Upper lobe of right lung (tissue), 1 donor: Measurements from ENCODE around the gene NDRG2. TPM values are rescaled to one million over a fixed set of nuclear protein-coding genes. Genes with fewer than 3 reads are reported as not detected.

Experiments
- ATAC-seq: fragments of 200-7000 bp; cut with Tn5 transposase; one replicate; pipeline ENCODE4 v1.9.1; 2020; ENCODE audit warnings: mild to moderate bottlenecking, moderate library complexity
- DNase-seq: peaks from one replicate; pipeline ENCODE4 v3.0.0-alpha.2; 2020
- H3K27ac ChIP-seq: fragments of 200-600 bp; one replicate; pipeline ENCODE4 v1.8.0; 2022
- H3K27me3 ChIP-seq: fragments of 200-600 bp; one replicate; pipeline ENCODE4 v1.8.0; 2022; ENCODE audit warnings: mild to moderate bottlenecking
- H3K36me3 ChIP-seq: fragments of 200-600 bp; one replicate; pipeline ENCODE4 v1.8.0; 2022
- H3K4me1 ChIP-seq: fragments of 200-600 bp; one replicate; pipeline ENCODE4 v1.8.0; 2022
- H3K4me3 ChIP-seq: fragments of 200-600 bp; one replicate; pipeline ENCODE4 v1.8.0; 2022; ENCODE audit warnings: mild to moderate bottlenecking
- H3K9me3 ChIP-seq: fragments of 200-600 bp; one replicate; pipeline ENCODE4 v1.8.0; 2022
- CTCF ChIP-seq: fragments of 200-600 bp; IDR thresholded peaks from one replicate; pipeline ENCODE4 v1.8.0; 2022; ENCODE audit warnings: antibody characterized with exemption
- intact Hi-C: fragments of 100-400 bp; cut with DNase I; formaldehyde crosslinking; loops from one replicate; pipeline ENCODE4 v1.11.0; 2022
- total RNA-seq: library from RNA; stranded (reverse); fragmentation: NEBNext Ultra II Directional; extraction: Animal tissue kit (Norgen Biotek cat#: 25700); gene quantifications from one replicate; pipeline ENCODE4 v1.2.1, GENCODE V29; 2021
- donor health status: DM: no; HTN: yes; CAD: no; lungs with severe emphysema.

Gene NDRG2
- total RNA-seq, 1 donor from 2014 or later, result 127 TPM

GRCh38 chr14:21057803-21058675 lies 33.2 kb upstream of the NDRG2 start, which contains the start of gene RNASE8:
Gene RNASE8, plus strand, starts transcription at chr14:21057822. Its CDS starts 71 bp downstream, at chr14:21057893.
- Histone ChIP-seq H3K27ac (no peak within 1 kb of the TSS), H3K4me1 (no peaks in the 10 kb centered on the region), H3K36me3 (no peaks in the 10 kb centered on the region), H3K27me3 (no peaks in the 10 kb centered on the region), H3K4me3 (no peak within 1 kb of the TSS), H3K9me3 (no peaks in the 10 kb centered on the region)
- no peak for DNase-seq
- intact Hi-C loops, result no loop called here
- no peak for TF ChIP-seq CTCF
- peak; percentile 15 for ATAC-seq

GRCh38 chr14:21056520-21057163 lies 31.8 kb upstream of the NDRG2 start:
- Histone ChIP-seq H3K27ac (no peak overlapping the region), H3K9me3 (no peaks in the 10 kb centered on the region), H3K36me3 (no peaks in the 10 kb centered on the region), H3K4me3 (no peak overlapping the region), H3K4me1 (no peaks in the 10 kb centered on the region), H3K27me3 (no peaks in the 10 kb centered on the region)
- no peak for DNase-seq
- TF ChIP-seq CTCF, result no peak
- ATAC-seq, result no peak
- intact Hi-C loops, result no loop called here

GRCh38 chr14:21055432-21056117 lies 30.7 kb upstream of the NDRG2 start:
- ATAC-seq (no peak), DNase-seq (no peak)
- Histone ChIP-seq H3K4me3 (no peak overlapping the region), H3K36me3 (no peaks in the 10 kb centered on the region), H3K9me3 (no peaks in the 10 kb centered on the region), H3K4me1 (no peaks in the 10 kb centered on the region), H3K27ac (no peak overlapping the region), H3K27me3 (no peaks in the 10 kb centered on the region)
- no peak for TF ChIP-seq CTCF
- intact Hi-C loops, result no loop called here

- ATAC-seq, result no peak
- H3K9me3 ChIP-seq, result no peaks in the 10 kb centered on the region
- intact Hi-C loops, result no loop called here
Measured at GRCh38 chr14:21054768-21055145, 29.9 kb upstream of the NDRG2 start.

More at GRCh38 chr14:21054768-21055145, 29.9 kb upstream of the NDRG2 start:
- H3K4me1 ChIP-seq, result no peaks in the 10 kb centered on the region
- no peaks in the 10 kb centered on the region for H3K36me3 ChIP-seq
- no peak overlapping the region for H3K4me3 ChIP-seq
- H3K27me3 ChIP-seq, result no peaks in the 10 kb centered on the region
- DNase-seq, result no peak
- no peak for TF ChIP-seq CTCF
- no peak overlapping the region for H3K27ac ChIP-seq
